Mucosa of descending colon (tissue), 3 donors: ENCODE results near the gene MBD5. TPM values are rescaled to one million over a fixed set of nuclear protein-coding genes. Genes with fewer than 3 reads are reported as not detected.

Experiments used
- ATAC-seq: fragments of 200-7000 bp; cut with Tn5 transposase; one replicate; pipeline ENCODE4 v1.9.1; 2020; ENCODE audit warnings: mild to moderate bottlenecking, moderate library complexity
- DNase-seq, 3 donors: peaks; one replicate each; pipeline ENCODE4 v3.0.0-alpha.2; 2020
- H3K36me3 ChIP-seq: fragments of 200-600 bp; one replicate; pipeline ENCODE4 v1.8.0; 2021; ENCODE audit warnings: low read depth, mild to moderate bottlenecking
- H3K4me1 ChIP-seq: fragments of 200-600 bp; one replicate; pipeline ENCODE4 v1.8.0; 2021; ENCODE audit warnings: low read depth, mild to moderate bottlenecking
- H3K4me3 ChIP-seq: fragments of 200-600 bp; one replicate; pipeline ENCODE4 v1.8.0; 2021; ENCODE audit warnings: mild to moderate bottlenecking
- H3K9me3 ChIP-seq: fragments of 200-600 bp; one replicate; pipeline ENCODE4 v1.8.0; 2021; ENCODE audit warnings: mild to moderate bottlenecking
- intact Hi-C, 2 donors: fragments of 100-400 bp; cut with DNase I in 1 of 2; cut with micrococcal nuclease in 1 of 2; formaldehyde crosslinking; loops; one replicate each; pipeline versions ENCODE4 v1.11.0 to v1.11.1; 2022; cut with DNase I, micrococcal nuclease
- total RNA-seq, 3 donors: library from RNA; stranded (reverse); fragmentation: NEBNext Ultra II Directional in 2 of 3; extraction: Animal tissue kit (Norgen Biotek cat#: 25700) in 2 of 3; gene quantifications; one replicate each; pipeline versions ENCODE4 v1.2.1 to v1.2.4, GENCODE V29; 2021 to 2023
- TF ChIP-seq, protein P1 (sequence below): fragments of 200-600 bp; IDR thresholded peaks from one replicate; pipeline ENCODE4 v1.8.0; 2022; ENCODE audit warnings: antibody characterized with exemption, mild to moderate bottlenecking
- donor health status: DM: no; HTN: no; CAD: no; lungs with moderate emphysema.
- donor health status: DM: no; HTN: no; CAD: no.
- donor health status: DM: no; HTN: yes; CAD: no.

Gene MBD5
- total RNA-seq, 3 donors from 2014 or later, result 31.8 to 69.8 (median 43.8) TPM

DNA sequence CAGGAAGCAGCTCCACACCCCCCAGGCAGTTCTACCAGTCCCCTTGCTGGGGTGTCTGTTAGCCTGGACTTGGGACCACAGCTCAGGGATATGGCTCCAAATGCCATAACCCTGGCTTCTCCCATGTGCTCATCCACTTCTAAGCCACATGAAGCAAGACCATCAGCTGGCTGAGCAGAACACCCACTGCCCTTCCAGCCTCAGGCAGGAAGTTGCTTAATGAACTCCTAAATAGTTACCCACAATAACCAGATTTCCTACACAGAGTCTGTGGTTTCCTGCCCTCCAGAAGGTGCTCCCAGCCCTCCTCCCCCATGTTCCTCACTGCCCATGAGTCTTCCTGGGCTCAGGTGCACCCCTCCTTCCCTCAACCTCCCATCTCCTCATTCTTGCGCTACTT lies 525.4 kb downstream of the MBD5 start:
- ATAC-seq, result peak; percentile 29
- Histone ChIP-seq H3K36me3 (no peaks in the 10 kb centered on the region), H3K4me3 (no peak overlapping the region), H3K9me3 (no peaks in the 10 kb centered on the region), H3K4me1 (no peaks in the 10 kb centered on the region)
- TF ChIP-seq, protein P1, sequence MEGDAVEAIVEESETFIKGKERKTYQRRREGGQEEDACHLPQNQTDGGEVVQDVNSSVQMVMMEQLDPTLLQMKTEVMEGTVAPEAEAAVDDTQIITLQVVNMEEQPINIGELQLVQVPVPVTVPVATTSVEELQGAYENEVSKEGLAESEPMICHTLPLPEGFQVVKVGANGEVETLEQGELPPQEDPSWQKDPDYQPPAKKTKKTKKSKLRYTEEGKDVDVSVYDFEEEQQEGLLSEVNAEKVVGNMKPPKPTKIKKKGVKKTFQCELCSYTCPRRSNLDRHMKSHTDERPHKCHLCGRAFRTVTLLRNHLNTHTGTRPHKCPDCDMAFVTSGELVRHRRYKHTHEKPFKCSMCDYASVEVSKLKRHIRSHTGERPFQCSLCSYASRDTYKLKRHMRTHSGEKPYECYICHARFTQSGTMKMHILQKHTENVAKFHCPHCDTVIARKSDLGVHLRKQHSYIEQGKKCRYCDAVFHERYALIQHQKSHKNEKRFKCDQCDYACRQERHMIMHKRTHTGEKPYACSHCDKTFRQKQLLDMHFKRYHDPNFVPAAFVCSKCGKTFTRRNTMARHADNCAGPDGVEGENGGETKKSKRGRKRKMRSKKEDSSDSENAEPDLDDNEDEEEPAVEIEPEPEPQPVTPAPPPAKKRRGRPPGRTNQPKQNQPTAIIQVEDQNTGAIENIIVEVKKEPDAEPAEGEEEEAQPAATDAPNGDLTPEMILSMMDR, result no peak
- intact Hi-C loops, result no loop called here
- no peak for DNase-seq

DNA sequence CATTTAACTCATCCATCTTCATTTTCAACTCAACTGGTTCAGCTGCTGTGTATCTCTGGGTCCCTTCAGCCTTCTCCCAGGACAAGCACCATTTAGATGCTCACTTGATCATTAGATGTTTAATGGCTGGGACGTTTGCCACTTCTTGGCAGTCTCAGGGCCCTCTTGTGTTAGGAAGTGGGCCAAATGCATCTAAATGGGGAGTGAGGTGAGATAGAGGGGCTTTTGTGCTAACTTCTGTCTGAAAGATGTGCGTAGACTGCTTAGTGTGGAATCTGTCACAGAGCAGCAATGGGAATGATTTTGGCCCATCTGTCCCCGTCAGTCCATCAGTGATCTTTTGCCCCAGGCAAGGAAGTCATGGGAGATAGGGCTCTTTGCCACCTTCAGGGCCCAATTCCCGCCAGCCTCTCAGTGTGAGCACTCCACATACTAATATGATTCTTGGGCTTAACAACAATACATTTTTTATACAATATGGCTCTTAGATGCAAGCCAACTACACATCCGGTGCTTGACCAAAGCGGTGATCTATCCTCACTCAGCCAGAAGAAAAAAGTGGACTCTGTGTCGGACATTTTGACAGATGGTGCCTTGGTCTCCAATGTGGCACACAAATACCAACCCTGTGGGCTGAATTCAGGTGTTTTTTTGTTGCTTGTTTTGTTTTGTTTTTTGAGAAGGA lies 528.0 kb downstream of the MBD5 start:
- Histone ChIP-seq H3K4me3 (no peak overlapping the region), H3K9me3 (no peaks in the 10 kb centered on the region), H3K36me3 (no peaks in the 10 kb centered on the region), H3K4me1 (no peaks in the 10 kb centered on the region)
- intact Hi-C loops, result no loop called here
- DNase-seq (no peak), ATAC-seq (no peak)
- TF ChIP-seq, protein P1, result no peak

DNA sequence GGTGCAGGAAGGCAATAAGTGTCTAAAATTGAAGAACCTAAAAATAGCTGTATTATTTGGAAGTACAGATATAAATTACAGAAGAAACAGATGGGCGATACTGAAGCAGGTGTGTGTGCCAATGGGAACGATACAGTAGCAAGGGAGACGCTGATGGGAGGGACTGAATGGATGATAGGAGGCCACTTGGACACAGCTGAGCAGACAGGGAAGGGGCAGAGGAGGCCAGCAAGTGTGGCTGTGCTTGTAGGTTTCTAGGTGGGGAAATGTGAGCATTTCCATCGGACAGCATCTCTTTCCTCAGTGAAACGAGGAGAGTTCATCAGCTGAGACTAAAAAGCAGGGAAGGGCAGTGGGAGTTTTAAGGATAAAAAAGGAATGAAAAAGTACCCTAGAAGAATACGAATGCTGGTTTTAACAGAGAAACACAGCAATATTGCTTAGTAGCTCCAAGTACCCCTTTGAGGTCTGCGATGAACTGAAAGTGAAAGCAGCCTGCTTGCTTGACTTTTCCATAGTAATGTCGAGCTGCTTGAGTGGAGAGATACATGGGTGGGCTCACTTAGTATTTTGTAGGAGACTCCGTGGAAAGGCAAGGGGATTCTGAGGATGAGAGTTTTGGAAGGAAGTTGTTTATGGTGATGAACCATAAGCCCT lies 531.9 kb downstream of the MBD5 start:
- ATAC-seq (peak; percentile 54), DNase-seq (no peak)
- H3K9me3 ChIP-seq, result no peaks in the 10 kb centered on the region
- intact Hi-C loops, result no loop called here
- no peak overlapping the region for H3K4me3 ChIP-seq
- no peaks in the 10 kb centered on the region for H3K4me1 ChIP-seq
- TF ChIP-seq, protein P1, result no peak
- H3K36me3 ChIP-seq, result no peaks in the 10 kb centered on the region

DNA sequence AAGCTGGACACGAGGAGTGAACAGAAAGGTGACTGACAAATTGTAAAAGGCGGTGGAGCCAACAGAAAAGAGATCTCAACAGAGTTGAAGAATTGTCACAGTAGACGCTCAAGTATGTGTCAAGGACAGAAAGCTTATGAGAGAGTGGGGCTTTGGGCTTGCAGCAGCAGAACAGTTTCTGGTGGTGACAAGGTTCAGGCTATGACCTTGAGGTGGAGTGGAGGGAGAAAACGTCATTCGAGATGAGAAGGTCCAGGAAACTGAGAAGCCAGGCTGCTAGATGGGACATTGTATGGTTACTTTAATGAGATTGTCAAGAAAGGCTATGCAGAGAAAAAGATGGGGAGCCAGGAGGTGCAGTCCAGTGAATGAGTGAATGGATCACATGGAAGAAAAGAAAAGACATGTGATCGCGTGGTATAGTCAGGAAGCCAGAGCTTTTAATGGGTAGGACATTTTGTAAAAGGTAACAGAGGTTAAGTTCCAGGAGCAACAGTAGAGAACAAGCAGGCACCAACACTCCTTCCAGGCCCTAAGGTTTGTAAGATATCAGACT lies 532.5 kb downstream of the MBD5 start:
- Histone ChIP-seq H3K9me3 (no peaks in the 10 kb centered on the region), H3K36me3 (no peaks in the 10 kb centered on the region), H3K4me3 (no peak overlapping the region), H3K4me1 (no peaks in the 10 kb centered on the region)
- intact Hi-C loops, result no loop called here
- DNase-seq, result no peak
- ATAC-seq, result no peak
- TF ChIP-seq, protein P1, result no peak

DNA sequence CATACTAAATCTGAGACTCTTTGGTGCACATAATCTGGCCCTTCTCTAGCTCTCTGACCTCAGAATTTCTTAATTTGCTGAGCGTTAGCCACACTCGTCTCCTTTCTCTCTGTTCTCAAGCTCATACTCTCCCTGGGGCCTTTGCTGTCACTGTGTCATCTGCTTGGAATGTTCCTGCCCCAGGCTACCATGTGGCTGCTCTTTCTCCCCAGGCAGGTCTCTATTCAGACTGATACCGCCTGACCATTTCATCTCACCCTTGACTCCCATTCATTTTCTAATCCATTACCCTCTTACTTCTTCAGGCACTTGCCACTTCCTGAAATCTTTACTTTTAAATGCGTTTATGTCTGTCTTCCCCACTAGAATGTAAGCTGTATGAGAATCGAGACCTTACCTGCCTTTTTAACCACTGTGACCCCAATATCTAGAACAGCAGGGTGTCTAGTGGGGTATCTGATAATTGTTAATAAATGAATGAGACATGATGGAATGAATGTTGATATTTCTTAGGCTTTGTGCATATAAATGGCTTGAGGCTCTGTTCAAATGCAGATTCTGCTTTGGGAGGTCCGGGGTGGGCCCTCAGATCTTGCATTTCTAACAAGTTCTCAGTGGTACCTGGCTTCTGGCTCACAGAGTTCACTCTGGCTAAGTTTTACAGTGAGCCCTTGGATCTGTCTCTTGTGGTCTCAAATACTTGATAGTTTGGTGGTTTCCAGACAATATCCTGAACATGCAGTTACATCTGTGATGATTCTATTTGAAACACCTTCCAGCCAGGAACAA lies 533.8 kb downstream of the MBD5 start:
- intact Hi-C loops, result no loop called here
- no peak for ATAC-seq
- H3K9me3 ChIP-seq, result no peaks in the 10 kb centered on the region
- no peak for DNase-seq
- H3K4me3 ChIP-seq, result no peak overlapping the region
- no peaks in the 10 kb centered on the region for H3K36me3 ChIP-seq
- TF ChIP-seq, protein P1, result no peak
- no peaks in the 10 kb centered on the region for H3K4me1 ChIP-seq
